ENCODE results near the gene LIPC. TPM values are rescaled to one million over a fixed set of nuclear protein-coding genes. Genes with fewer than 3 reads are reported as not detected.

LIPC gene
- total and polyA plus RNA-seq, 2 experiments from 2014 or later: 0.43 to 0.63 TPM

DNA sequence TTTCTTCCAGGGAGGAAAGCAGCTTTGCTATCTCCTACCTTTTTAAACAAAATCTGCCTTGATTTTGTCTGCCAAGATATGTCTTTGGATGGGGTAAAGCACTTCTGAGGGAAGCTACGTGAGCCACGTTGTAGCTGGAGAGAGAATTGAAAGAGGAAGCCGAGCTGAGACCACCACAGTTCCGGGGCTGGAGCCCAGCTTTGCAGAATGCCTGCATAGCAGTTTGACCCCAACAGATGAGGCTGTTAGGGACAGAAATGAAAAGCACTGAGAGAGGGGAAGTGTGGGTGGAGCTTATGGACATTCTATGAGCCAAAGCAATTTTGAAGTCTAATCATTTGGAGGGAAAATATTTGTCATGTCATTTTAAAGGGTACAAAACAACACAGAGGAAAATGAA lies 45.4 kb downstream of the LIPC start:
- no peaks in the 10 kb centered on the region for H4K20me1 ChIP-seq (ENCODE audit: insufficient read depth)
- peaks cover 12% of the 10 kb centered on the region for H3F3A ChIP-seq (ENCODE audit: insufficient read depth)
- no peak for DNase-seq
- no peaks in the 10 kb centered on the region for H3K9me3 ChIP-seq (ENCODE audit: low read depth)
- in situ Hi-C loops (cut with MboI): no loop called here
- H3K9me2 ChIP-seq (ENCODE audit: insufficient read depth): no peaks in the 10 kb centered on the region
- no peaks in the 10 kb centered on the region for H3K36me3 ChIP-seq (ENCODE audit: low read depth)
- H3K4me3 ChIP-seq: no peak overlapping the region
- H3K79me2 ChIP-seq (ENCODE audit: insufficient read depth): no peaks in the 10 kb centered on the region
- no peaks in the 10 kb centered on the region for H3K27me3 ChIP-seq (replicated peaks; ENCODE audit: insufficient read depth)
- no peak for TF ChIP-seq EZH2 (IDR thresholded peaks at IDR 0.05; ENCODE audit: insufficient read depth, poor library complexity, severe bottlenecking)
- no peak for TF ChIP-seq EZH2phosphoT487 (IDR thresholded peaks at IDR 0.05; ENCODE audit: insufficient read depth, low read depth)
- H3K9ac ChIP-seq: no peak overlapping the region
- H3K4me2 ChIP-seq (ENCODE audit: unreplicated experiment): no peak overlapping the region
- peaks cover 40% of the 10 kb centered on the region for H3K4me1 ChIP-seq (ENCODE audit: insufficient read depth)
- no peak overlapping the region for H3K27ac ChIP-seq
- H2AFZ ChIP-seq: peak overlapping the region; percentile 78
- WGBS, 2 experiments (ENCODE audit: low coverage in 1 of 2, low lambda C conversion rate in 2 of 2, missing lambda C conversion rate in 2 of 2): 14 to 22% methylated on average over 4 of the region's 4 CpGs

DNA sequence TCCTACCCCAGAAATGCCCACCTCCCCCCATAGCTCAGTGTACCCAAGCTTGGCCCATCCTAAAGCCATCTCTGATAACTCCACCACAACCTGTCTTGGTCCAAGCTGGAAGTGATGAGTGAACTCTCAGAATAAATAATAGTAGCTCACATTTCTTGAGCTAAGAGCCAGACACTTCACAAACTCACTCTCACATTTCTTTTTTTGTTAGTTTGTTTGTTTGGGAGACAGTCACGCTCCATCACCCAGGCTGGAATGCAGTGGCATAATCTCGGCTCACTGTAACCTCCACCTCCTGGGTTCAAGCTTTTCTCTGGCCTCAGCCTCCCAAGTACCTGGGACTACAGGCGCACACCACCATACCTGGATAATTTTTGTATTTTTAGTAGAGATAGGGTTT lies 46.2 kb downstream of the LIPC start:
- no peaks in the 10 kb centered on the region for H4K20me1 ChIP-seq (ENCODE audit: insufficient read depth)
- peaks cover 12% of the 10 kb centered on the region for H3F3A ChIP-seq (ENCODE audit: insufficient read depth)
- no peak overlapping the region for H3K4me3 ChIP-seq
- in situ Hi-C loops (cut with MboI): no loop called here
- no peak for DNase-seq
- 82 to 86% methylated on average over 3 of the region's 3 CpGs for WGBS, 2 experiments (ENCODE audit: low coverage in 1 of 2, low lambda C conversion rate in 2 of 2, missing lambda C conversion rate in 2 of 2)
- peaks cover 35% of the 10 kb centered on the region for H3K4me1 ChIP-seq (ENCODE audit: insufficient read depth)
- no peak overlapping the region for H3K27ac ChIP-seq
- no peak overlapping the region for H2AFZ ChIP-seq
- no peaks in the 10 kb centered on the region for H3K9me3 ChIP-seq (ENCODE audit: low read depth)
- no peak for TF ChIP-seq EZH2 (IDR thresholded peaks at IDR 0.05; ENCODE audit: insufficient read depth, poor library complexity, severe bottlenecking)
- no peak for TF ChIP-seq EZH2phosphoT487 (IDR thresholded peaks at IDR 0.05; ENCODE audit: insufficient read depth, low read depth)
- H3K36me3 ChIP-seq (ENCODE audit: low read depth): no peaks in the 10 kb centered on the region
- no peaks in the 10 kb centered on the region for H3K9me2 ChIP-seq (ENCODE audit: insufficient read depth)
- no peaks in the 10 kb centered on the region for H3K27me3 ChIP-seq (replicated peaks; ENCODE audit: insufficient read depth)
- no peaks in the 10 kb centered on the region for H3K79me2 ChIP-seq (ENCODE audit: insufficient read depth)
- H3K4me2 ChIP-seq (ENCODE audit: unreplicated experiment): no peak overlapping the region
- no peak overlapping the region for H3K9ac ChIP-seq

DNA sequence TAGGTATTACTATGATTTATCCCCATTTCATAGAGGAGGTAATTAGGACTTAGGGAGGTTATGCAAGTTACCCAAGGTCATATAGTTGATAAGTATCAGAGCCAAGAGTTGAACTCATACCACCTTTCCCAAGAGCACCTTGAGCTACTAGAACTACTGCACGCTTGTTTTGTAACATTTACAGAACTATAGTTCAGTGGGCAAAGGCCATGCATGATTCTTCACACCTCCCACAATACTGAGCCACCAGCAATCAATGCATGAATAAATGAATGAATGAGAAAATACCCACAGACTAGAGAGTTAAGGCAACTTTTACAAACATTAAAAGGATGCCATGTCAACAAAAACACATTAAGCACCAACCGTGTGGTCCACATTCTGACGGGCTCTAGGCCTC lies 46.8 kb downstream of the LIPC start:
- peaks cover 12% of the 10 kb centered on the region for H3F3A ChIP-seq (ENCODE audit: insufficient read depth)
- H3K4me3 ChIP-seq: no peak overlapping the region
- no peaks in the 10 kb centered on the region for H3K79me2 ChIP-seq (ENCODE audit: insufficient read depth)
- H3K4me2 ChIP-seq (ENCODE audit: unreplicated experiment): no peak overlapping the region
- H3K4me1 ChIP-seq (ENCODE audit: insufficient read depth): peaks cover 30% of the 10 kb centered on the region
- H3K9me3 ChIP-seq (ENCODE audit: low read depth): no peaks in the 10 kb centered on the region
- H3K27ac ChIP-seq: no peak overlapping the region
- no peak overlapping the region for H3K9ac ChIP-seq
- 93 to 100% methylated on average over 3 of the region's 3 CpGs for WGBS, 2 experiments (ENCODE audit: low coverage in 1 of 2, low lambda C conversion rate in 2 of 2, missing lambda C conversion rate in 2 of 2)
- no peak overlapping the region for H2AFZ ChIP-seq
- H3K36me3 ChIP-seq (ENCODE audit: low read depth): no peaks in the 10 kb centered on the region
- DNase-seq: no peak
- in situ Hi-C loops (cut with MboI): no loop called here
- H3K27me3 ChIP-seq (replicated peaks; ENCODE audit: insufficient read depth): no peaks in the 10 kb centered on the region
- no peaks in the 10 kb centered on the region for H4K20me1 ChIP-seq (ENCODE audit: insufficient read depth)
- H3K9me2 ChIP-seq (ENCODE audit: insufficient read depth): no peaks in the 10 kb centered on the region
- TF ChIP-seq EZH2phosphoT487 (IDR thresholded peaks at IDR 0.05; ENCODE audit: insufficient read depth, low read depth): no peak
- TF ChIP-seq EZH2 (IDR thresholded peaks at IDR 0.05; ENCODE audit: insufficient read depth, poor library complexity, severe bottlenecking): no peak

DNA sequence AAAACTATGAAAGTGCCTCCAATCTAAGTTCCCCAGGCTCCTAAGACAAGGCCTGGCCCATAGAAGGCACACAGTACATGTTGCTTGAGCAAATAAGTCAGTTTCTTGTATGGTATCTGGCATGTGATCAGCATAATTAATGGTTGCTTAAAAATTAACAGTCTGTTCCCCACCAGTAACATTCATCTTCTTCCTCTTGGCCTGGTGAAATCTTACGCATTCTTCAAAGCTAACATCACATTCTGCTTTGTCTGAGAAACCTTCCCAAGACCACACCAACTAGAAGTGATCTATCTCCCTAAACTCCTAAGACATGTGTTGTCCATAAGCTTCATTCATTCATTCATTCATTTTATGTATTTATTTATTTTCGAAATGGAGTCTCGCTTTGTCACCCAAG lies 48.1 kb downstream of the LIPC start:
- no peak overlapping the region for H3K4me3 ChIP-seq
- H3F3A ChIP-seq (ENCODE audit: insufficient read depth): peaks cover 6% of the 10 kb centered on the region
- no peaks in the 10 kb centered on the region for H3K79me2 ChIP-seq (ENCODE audit: insufficient read depth)
- H2AFZ ChIP-seq: no peak overlapping the region
- 95 to 96% methylated on average over 3 of the region's 3 CpGs for WGBS, 2 experiments (ENCODE audit: low coverage in 1 of 2, low lambda C conversion rate in 2 of 2, missing lambda C conversion rate in 2 of 2)
- H3K27ac ChIP-seq: no peak overlapping the region
- no peak overlapping the region for H3K9ac ChIP-seq
- no peaks in the 10 kb centered on the region for H3K9me3 ChIP-seq (ENCODE audit: low read depth)
- no peaks in the 10 kb centered on the region for H3K27me3 ChIP-seq (replicated peaks; ENCODE audit: insufficient read depth)
- no peaks in the 10 kb centered on the region for H4K20me1 ChIP-seq (ENCODE audit: insufficient read depth)
- no peak for TF ChIP-seq EZH2phosphoT487 (IDR thresholded peaks at IDR 0.05; ENCODE audit: insufficient read depth, low read depth)
- TF ChIP-seq EZH2 (IDR thresholded peaks at IDR 0.05; ENCODE audit: insufficient read depth, poor library complexity, severe bottlenecking): no peak
- H3K4me2 ChIP-seq (ENCODE audit: unreplicated experiment): no peak overlapping the region
- H3K36me3 ChIP-seq (ENCODE audit: low read depth): no peaks in the 10 kb centered on the region
- in situ Hi-C loops (cut with MboI): no loop called here
- DNase-seq: no peak
- H3K4me1 ChIP-seq (ENCODE audit: insufficient read depth): peaks cover 22% of the 10 kb centered on the region
- no peaks in the 10 kb centered on the region for H3K9me2 ChIP-seq (ENCODE audit: insufficient read depth)

- H3K79me2 ChIP-seq (ENCODE audit: insufficient read depth): no peaks in the 10 kb centered on the region
- in situ Hi-C loops (cut with MboI): no loop called here
- no peaks in the 10 kb centered on the region for H3K9me2 ChIP-seq (ENCODE audit: insufficient read depth)
- no peaks in the 10 kb centered on the region for H3F3A ChIP-seq (ENCODE audit: insufficient read depth)
- H3K4me2 ChIP-seq (ENCODE audit: unreplicated experiment): no peak overlapping the region
- no peaks in the 10 kb centered on the region for H3K9me3 ChIP-seq (ENCODE audit: low read depth)
- no peaks in the 10 kb centered on the region for H3K4me1 ChIP-seq (ENCODE audit: insufficient read depth)
- H3K36me3 ChIP-seq (ENCODE audit: low read depth): no peaks in the 10 kb centered on the region
- H3K4me3 ChIP-seq: no peak overlapping the region
- H3K9ac ChIP-seq: no peak overlapping the region
- H4K20me1 ChIP-seq (ENCODE audit: insufficient read depth): no peaks in the 10 kb centered on the region
- DNase-seq: no peak
- H3K27me3 ChIP-seq (replicated peaks; ENCODE audit: insufficient read depth): no peaks in the 10 kb centered on the region
- TF ChIP-seq EZH2phosphoT487 (IDR thresholded peaks at IDR 0.05; ENCODE audit: insufficient read depth, low read depth) (no peak), EZH2 (IDR thresholded peaks at IDR 0.05; ENCODE audit: insufficient read depth, poor library complexity, severe bottlenecking) (no peak)
- 71 to 73% methylated on average over 3 of the region's 3 CpGs for WGBS, 2 experiments (ENCODE audit: low coverage in 1 of 2, low lambda C conversion rate in 2 of 2, missing lambda C conversion rate in 2 of 2)
- H2AFZ ChIP-seq: no peak overlapping the region
- H3K27ac ChIP-seq: no peak overlapping the region
Measured at GRCh38 chr15:58483376-58483775, 51.6 kb downstream of the LIPC start.

All from GM23248 (cell line).